ENCODE measurements around the gene LY6G5C. TPM values are rescaled to one million over a fixed set of nuclear protein-coding genes. Genes with fewer than 3 reads are reported as not detected.

Gene LY6G5C
- total and polyA plus RNA-seq, 2 of the 13 experiments (the other 11 are each of a cell fraction or from before 2014, with no cell fraction given): 0.33 to 0.55 TPM

DNA sequence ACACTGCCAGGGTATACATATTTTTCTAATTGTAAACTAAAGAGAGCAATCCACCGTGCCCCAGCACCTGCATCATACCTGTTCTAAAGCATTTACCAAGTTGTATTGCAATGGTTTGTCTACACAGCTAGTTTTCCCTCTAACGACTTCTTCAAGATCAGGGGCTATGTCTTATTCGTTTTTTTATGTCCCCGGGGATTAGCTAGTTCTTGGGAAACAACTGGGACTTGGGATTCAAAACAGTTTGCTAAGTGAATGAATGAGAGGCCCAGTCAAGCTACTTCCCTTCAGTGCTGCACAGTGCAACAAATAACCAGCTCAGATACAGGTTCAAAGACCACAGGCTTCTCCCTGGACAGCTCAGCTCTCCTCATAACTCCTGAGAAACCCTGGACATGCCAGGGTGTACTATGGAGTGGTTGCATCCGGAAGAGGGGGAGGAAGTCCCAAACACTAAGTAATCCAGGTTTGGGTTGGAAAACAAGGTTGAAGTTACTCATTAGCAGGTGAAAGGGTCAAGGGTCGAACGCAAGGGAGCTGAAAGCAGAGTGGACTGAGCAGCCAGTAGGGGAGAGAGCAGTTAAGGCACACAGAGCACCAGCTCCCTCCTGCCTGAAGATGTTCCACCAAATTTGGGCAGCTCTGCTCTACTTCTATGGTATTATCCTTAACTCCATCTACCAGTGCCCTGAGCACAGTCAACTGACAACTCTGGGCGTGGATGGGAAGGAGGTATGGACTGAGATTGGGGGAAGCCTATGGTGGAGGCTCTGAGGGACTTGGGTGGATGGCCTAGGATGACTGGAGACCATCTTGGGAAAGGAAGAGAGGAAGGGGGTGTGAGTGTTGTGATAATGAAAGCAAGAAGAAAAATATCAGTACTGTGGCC is 25.3 kb downstream of the LY6G5C start, which contains the start of gene APOM (continued):
- TF ChIP-seq ZNF784 (CRISPR knock-in tag; IDR thresholded peaks at IDR 0.05; ENCODE audit: borderline replicate concordance) (peak; percentile 62), ZNF746 (CRISPR knock-in tag; IDR thresholded peaks at IDR 0.05) (peak; percentile 95), ZNF878 (CRISPR knock-in tag; IDR thresholded peaks at IDR 0.05) (peak; percentile 98), PCBP1 (IDR thresholded peaks at IDR 0.05; ENCODE audit: borderline replicate concordance, low read depth, low read length) (no peak), ZFAT (CRISPR knock-in tag; conservative IDR thresholded peaks at IDR 0.05) (no peak), CCDC6 (CRISPR knock-in tag; IDR thresholded peaks at IDR 0.05) (peak; percentile 87), KDM5B (CRISPR knock-in tag; IDR thresholded peaks at IDR 0.05; ENCODE audit: borderline replicate concordance) (peak; percentile 78; the same call in 1 of the 2 replicates), ZFP36 (IDR thresholded peaks at IDR 0.05; ENCODE audit: borderline replicate concordance, low read depth, low read length, partially characterized antibody) (peak; percentile 24), SMC3 (IDR thresholded peaks at IDR 0.05; ENCODE audit: low read length) (peak; percentile 38), ZNF678 (CRISPR knock-in tag; IDR thresholded peaks at IDR 0.05) (no peak), CHCHD3 (CRISPR knock-in tag; IDR thresholded peaks at IDR 0.05) (no peak), EED (CRISPR knock-in tag; IDR thresholded peaks at IDR 0.05) (no peak), ZNF275 (CRISPR knock-in tag; IDR thresholded peaks at IDR 0.05; ENCODE audit: borderline replicate concordance) (peak; percentile 97), REPIN1 (CRISPR knock-in tag; IDR thresholded peaks at IDR 0.05; ENCODE audit: borderline replicate concordance, low read depth) (peak; percentile 96), KAT8 (CRISPR knock-in tag; IDR thresholded peaks at IDR 0.05) (peak; percentile 92), TCF7L2 (IDR thresholded peaks at IDR 0.05; ENCODE audit: low read depth, low read length) (no peak), PRDM15 (CRISPR knock-in tag; IDR thresholded peaks at IDR 0.05) (peak; percentile 92), ZNF451 (CRISPR knock-in tag; IDR thresholded peaks at IDR 0.05) (peak; percentile 79; the same call in 1 of the 2 replicates), MIXL1 (CRISPR knock-in tag; IDR thresholded peaks at IDR 0.05) (peak; percentile 96), ZNF775 (CRISPR knock-in tag; IDR thresholded peaks at IDR 0.05; ENCODE audit: borderline replicate concordance) (peak; percentile 97)
- TF ChIP-seq, protein P1, sequence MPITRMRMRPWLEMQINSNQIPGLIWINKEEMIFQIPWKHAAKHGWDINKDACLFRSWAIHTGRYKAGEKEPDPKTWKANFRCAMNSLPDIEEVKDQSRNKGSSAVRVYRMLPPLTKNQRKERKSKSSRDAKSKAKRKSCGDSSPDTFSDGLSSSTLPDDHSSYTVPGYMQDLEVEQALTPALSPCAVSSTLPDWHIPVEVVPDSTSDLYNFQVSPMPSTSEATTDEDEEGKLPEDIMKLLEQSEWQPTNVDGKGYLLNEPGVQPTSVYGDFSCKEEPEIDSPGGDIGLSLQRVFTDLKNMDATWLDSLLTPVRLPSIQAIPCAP (CRISPR knock-in tag; IDR thresholded peaks at IDR 0.05; ENCODE audit: low read depth): peak; percentile 27; the same call in 1 of the 2 replicates
- TF ChIP-seq, protein P2, sequence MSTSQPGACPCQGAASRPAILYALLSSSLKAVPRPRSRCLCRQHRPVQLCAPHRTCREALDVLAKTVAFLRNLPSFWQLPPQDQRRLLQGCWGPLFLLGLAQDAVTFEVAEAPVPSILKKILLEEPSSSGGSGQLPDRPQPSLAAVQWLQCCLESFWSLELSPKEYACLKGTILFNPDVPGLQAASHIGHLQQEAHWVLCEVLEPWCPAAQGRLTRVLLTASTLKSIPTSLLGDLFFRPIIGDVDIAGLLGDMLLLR (CRISPR knock-in tag; IDR thresholded peaks at IDR 0.05): no peak; the same call in 1 of the 2 replicates
